Activated T-cell treated with anti-CD3 and anti-CD28 coated beads for 24 hours (primary cell): ENCODE results near the gene TRAF4.

Experiments
- DNase-seq: peaks from one replicate; pipeline ENCODE4 v3.0.0-alpha.2; 2020; ENCODE audit warnings: low read depth

Gene TRAF4

DNA sequence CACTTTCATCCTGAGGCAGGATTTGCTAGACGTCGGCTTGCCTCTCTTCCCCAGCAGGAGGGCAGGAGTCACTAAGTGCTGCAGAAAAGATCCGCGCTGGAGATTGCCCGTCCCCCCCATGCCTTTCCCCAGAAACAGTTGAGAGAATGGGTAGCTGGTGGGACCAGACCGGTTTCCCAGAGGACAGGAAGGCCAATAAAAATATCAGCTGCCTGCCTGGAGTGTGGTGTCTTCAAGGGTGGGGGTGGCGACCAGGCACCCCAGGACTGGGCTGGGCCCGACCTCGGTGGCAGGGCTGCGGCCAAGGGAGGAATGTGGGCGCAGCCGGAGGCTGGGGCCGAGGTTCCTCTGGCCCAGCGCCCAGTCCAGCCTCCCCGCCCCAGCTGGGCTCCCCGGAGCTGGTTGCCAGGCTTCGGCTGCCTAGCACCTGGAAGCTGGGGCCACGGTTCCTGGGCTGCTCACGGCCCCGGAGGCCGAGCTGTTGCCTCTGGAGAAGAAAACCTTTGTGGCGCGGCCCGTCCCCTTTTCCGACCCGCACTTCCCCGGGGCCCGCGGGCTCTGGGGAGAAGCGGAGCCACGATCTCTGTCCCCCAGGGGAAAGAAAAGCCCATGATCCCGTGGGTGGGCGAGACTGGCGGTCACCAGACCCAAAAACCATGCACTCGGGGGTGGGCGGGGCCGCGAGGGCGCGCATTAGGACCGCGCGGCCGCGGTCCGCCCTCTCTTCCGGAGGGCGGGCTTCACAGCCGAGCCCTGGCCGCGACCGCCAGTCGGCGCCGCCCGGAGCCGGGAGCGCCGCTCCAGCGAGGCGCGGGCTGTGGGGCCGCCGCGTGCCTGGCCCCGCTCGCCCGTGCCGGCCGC is at the start of gene TRAF4:
Gene TRAF4, plus strand, starts transcription at position 769 of the 861 bp plus-strand sequence. CDS start 102 bp downstream, outside the sequence.
- peak; percentile 70 for DNase-seq

DNA sequence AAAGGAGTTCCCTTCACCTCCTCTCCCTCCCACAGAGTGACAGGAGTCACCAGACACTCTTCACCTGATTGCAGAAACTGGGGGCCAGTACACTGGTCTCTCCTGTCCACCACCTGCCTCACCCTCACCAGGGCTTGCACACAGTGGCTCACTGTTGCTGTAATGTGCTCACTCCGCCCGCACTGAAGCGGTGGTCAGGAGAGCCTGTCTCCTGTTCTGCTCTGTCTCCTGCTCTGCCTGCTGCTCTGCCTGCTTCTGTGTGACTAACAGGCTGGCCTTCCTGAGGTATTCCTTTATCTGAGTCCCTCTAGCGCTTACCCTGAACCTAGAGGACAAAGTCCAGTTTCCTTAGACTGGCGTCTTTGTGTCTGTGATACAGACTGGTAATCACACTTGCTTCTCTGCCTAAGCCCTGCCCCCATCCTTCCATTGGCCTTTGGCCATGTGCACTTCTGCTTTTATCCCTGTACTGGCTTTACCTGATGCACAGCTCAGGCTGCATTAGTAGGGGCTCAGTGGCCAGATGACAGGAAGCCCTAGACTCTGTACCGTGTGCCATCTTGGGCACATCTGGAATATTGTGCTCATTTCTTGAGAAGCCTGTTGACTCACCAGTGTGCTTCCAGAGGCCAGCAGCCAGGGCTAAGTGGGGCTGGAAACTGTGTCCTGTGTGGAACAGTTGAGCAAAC is 45.4 kb upstream of the TRAF4 start:
- no peak for DNase-seq

GRCh38 chr17:28700278-28700677 is 43.5 kb upstream of the TRAF4 start:
- no peak for DNase-seq

DNA sequence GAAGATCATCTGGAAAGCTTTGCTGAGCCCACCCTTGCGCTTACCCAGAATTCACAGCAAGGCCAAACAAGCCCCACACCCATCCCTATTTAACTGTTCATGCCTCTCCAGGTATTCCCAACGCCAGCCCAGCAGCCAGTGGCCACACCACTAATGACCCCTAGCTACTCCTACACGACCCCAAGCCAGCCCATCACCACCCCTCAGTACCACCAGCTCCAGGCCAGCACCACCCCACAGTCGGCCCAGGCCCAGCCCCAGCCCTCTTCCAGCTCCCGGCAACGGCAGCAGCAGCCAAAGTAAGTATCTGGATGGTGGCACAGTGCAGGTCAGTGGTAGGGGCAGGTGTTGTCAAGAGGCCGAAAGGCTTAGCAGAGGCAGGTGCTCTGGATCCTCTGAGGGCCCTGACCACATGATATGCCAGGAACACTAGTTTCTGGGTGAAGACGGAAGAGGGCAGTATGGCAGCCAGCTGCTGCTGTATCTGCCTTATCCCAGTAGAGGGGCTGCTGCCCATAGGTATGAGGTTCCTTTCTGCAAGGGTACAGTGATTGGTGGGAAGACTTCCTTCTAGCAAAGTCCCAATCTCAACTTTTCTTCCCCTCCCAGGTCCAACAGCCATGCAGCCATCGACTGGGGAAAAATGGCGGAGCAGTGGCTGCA is 42.9 kb upstream of the TRAF4 start:
- no peak for DNase-seq

- no peak for DNase-seq
Observed at GRCh38 chr17:28702026-28702751, 41.6 kb upstream of the TRAF4 start.

- DNase-seq = no peak
Observed at GRCh38 chr17:28702752-28703150, 41.1 kb upstream of the TRAF4 start.

DNA sequence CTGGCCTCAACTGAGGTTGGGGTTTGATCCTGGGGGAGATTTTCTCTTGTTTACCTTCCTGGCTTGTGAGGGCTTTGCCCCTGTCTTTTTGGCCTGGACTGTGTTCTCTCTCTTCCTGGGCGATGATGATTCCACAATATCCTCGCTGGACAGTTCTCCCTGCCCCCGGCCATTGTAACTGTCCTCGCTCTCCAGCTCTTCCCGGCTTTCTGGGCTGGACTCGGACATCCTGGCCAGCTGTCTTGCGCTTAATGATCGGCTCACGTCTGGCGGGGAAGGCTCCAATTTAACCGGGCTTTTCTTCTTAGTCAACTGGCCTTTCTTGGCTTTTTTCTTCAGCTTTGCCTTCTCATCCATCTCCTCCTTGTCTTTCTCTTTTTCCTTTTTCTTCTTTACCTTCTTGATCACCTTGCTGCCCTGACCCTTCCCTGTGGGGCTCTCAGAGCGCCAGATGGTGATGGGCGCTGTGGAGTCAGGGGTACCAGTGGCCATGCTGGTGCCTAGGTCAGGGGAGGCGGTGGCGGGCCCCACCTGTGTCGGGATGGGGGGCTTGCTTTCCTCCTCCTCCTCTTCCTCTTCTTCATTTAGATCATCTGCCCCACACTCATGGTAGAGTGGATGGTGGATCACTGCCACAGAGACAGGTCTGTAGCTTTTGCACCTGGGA is 40.1 kb upstream of the TRAF4 start:
- DNase-seq = no peak

DNA sequence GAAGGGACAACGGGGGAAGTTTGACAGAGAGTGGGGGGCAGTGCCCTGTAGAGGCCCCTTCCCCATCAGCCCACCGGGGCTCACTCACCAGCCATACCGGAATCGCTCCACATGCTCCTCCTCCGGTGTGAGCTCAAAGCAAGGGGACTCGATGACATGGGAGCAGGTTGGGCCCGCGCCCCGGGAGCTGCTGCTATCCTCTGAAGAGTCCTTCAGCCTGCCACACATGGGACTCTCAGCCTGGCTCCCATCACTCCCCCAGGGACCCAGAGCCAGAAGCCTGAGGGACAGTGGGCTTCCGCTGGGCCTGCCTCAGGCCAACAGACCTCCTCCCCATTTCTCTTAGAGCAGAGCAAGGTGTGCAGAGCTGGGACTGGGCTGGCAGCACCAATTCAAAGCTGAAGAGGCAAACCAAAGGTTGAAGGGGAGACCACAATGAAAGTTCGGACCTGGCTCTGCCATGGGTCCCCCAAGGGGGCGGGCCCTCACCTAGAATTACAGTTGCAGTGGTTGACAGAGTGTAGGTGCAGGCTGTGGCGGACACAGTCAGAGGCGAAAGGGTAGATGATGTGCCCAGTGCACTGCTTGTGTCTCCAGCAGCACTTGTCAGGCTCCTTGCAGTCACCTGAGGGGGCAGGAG is 39.5 kb upstream of the TRAF4 start:
- DNase-seq = no peak

- no peak for DNase-seq
Observed at GRCh38 chr17:28705074-28705659, 38.6 kb upstream of the TRAF4 start.

DNA sequence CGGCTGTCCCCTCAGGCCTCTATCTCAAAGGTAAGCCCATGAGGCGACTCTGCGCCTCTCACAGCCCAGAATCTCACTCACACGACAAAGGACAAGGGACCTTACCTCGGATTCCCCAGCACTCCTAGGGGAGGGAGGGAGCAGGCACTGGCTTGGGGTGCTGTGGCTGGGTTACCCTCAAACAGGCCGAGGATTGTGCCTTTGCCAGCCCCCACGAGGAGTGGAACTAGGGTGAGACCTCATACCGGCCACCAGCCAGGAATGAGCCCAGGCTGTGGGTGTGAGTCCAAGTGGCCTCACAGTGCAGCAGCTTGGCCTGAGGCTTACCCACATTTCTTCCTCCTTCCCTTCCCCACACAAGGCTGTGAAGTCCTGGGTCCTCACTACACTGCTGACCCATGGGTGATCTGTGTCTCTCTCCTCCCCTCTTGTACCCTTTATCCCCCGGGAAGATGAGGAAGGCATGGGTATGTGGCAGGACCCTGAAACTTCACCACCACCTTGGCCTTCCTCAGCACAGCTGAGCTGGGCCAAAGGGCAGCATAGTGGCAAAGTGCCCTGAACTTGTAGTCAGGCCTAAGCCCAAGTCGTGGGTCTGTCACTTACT is 38.0 kb upstream of the TRAF4 start:
- DNase-seq = no peak

GRCh38 chr17:28706471-28707338 is 37.1 kb upstream of the TRAF4 start:
- no peak for DNase-seq

DNA sequence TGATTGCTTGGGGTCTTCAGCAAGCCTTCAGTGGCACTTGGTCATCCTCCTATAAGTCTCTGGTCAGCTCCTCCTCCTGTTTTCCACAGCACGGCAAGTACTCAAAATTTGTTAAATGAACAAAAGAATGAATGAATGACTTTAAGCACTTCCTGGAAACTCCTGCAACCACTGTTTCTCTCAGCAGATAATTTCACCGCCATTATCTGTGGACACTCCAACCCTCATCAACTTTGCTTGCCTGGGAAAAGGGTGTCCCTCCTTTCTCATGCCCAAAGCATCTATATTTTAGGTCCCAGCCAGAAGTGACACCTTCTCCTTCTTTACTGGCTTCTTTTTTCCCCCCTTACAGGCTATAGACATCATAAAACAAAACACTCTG is 36.5 kb upstream of the TRAF4 start:
- DNase-seq = no peak

- DNase-seq = peak; percentile 92
Observed at GRCh38 chr17:28710861-28711722, 32.7 kb upstream of the TRAF4 start.

DNA sequence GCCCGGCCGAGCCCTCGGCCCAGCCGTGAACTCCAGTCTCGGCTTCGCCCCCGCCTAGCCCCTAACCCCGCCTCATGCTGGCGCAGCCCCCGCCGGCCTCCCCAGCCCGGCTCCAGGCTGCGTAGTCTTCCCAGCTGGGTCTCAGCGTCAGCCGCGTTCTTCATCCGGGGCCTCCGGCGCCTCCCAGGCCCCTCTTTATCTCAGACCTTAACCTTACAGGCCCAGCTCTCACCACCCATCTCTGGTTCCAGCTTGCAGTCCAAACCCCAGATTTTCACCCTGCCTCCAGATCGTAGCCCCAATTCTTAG is 32.1 kb upstream of the TRAF4 start, which contains the start of gene PROCA1:
Gene PROCA1, minus strand, starts transcription at position 166 of the 309 bp plus-strand sequence. CDS start 228 bp downstream, outside the sequence.
- DNase-seq = no peak

GRCh38 chr17:28712032-28712704 is 31.6 kb upstream of the TRAF4 start:
- no peak for DNase-seq

DNA sequence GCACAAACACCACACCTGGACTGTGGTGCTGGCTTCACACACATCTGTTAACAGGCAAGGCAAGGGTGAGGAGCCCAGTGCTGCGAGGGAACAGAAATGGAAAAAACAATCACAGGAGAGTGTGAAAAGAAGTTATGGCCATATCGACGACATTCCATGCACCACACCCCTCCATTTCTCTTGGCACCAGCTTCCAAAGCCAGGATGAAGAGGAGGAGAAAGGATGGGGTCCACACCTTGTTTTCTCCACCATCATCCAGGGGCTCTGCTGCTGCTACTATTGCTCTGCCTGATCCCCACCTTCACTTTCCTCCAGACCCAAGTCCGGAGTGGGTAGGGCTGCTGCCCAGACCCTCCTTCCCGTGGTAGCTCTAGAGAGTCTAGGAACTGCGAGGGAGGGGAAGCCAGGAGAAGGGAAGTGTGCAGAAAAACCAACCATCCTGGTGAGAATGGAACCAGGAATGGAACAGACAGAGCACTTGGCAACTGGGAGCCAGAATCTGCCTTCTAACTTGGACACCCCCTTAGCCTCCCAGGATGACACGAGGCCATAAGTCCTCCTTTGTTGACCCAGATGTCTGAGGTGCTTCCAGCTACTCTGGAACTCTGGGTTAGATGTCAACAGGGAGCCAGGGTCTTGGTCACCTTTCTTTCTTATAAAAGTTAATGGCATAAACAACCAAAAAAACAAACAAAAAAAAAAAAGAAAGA is 31.0 kb upstream of the TRAF4 start:
- DNase-seq = no peak

DNA sequence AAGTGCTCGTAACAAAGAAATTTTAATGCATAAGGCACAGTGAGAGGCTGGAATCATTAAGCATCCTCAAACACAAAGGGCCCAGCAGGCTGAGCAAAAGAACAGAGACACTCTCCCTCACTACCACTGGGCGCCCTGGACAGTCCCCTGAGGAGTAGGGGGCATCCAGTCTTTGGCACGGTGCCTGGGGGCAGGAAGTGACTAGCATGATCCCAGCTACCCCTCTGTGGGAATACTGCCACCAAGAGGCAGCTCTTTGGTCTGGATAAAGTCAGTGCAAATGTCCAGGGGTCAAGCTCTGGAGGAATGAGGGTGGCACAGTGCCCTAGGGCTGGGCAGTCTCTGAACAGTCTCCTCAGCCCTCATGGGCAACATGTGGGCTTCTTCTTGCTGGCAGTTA is 29.5 kb upstream of the TRAF4 start:
- DNase-seq = no peak
